ENCODE data around the gene KCNE2.

KCNE2 gene, protein sequence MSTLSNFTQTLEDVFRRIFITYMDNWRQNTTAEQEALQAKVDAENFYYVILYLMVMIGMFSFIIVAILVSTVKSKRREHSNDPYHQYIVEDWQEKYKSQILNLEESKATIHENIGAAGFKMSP

DNA sequence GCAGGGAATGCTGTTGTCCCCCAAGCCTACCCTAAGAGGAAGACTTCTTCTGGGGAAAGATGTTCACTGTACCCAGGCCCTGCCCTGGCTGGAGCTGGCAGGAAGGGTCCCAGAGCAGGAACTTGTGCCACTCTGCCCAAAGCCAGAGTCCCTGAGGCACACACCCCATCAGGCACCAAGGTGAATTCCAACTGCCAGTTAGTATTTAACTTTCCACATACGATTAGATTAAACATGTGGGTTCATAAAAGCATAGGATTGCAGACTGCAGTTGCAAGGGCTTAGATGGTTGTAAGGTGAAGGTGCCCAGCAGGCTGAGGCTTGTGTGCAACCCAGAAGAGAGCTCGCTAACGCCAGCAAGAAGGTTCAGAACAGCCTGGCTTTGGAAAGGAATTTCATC is at the start of gene KCNE2:
Gene KCNE2, plus strand, starts transcription at position 274 of the 400 bp plus-strand sequence. CDS start 6,473 bp downstream, outside the sequence.
- H3K27ac ChIP-seq (ENCODE audit: low read depth, low read length) = no peak within 1 kb of the TSS
- peaks cover 0 to 5% (median 0%) of the 10 kb centered on the region in 5 donors for H3K27me3 ChIP-seq (ENCODE audit: control insufficient read depth in 5 of 5, insufficient read depth in 4 of 5, low read length in 5 of 5)
- no peak within 1 kb of the TSS for H3K4me3 ChIP-seq (ENCODE audit: low read depth in 1 of 5, low read length in 5 of 5)
- peaks cover 0 to 7% (median 5%) of the 10 kb centered on the region in 5 donors for H3K4me1 ChIP-seq (ENCODE audit: control insufficient read depth in 5 of 5, insufficient read depth in 5 of 5, low read length in 5 of 5)
- no peaks in the 10 kb centered on the region for H3K9me3 ChIP-seq (ENCODE audit: control insufficient read depth in 5 of 5, low read length in 5 of 5)
- H3K9ac ChIP-seq (ENCODE audit: low read length in 5 of 5) = no peak within 1 kb of the TSS
- H3K36me3 ChIP-seq (ENCODE audit: control insufficient read depth in 5 of 5, insufficient read depth in 5 of 5, low read length in 5 of 5) = no peaks in the 10 kb centered on the region

- Histone ChIP-seq H3K27me3 (ENCODE audit: control insufficient read depth in 5 of 5, insufficient read depth in 4 of 5, low read length in 5 of 5) (no peaks in the 10 kb centered on the region), H3K27ac (ENCODE audit: low read depth, low read length) (no peak overlapping the region), H3K4me3 (ENCODE audit: low read depth in 1 of 5, low read length in 5 of 5) (no peak overlapping the region), H3K9ac (ENCODE audit: low read length in 5 of 5) (no peak overlapping the region), H3K9me3 (ENCODE audit: control insufficient read depth in 5 of 5, low read length in 5 of 5) (peaks cover 0 to 5% (median 3%) of the 10 kb centered on the region in 5 donors), H3K4me1 (ENCODE audit: control insufficient read depth in 5 of 5, insufficient read depth in 5 of 5, low read length in 5 of 5) (peaks cover 0 to 13% (median 0%) of the 10 kb centered on the region in 5 donors), H3K36me3 (ENCODE audit: control insufficient read depth in 5 of 5, insufficient read depth in 5 of 5, low read length in 5 of 5) (no peaks in the 10 kb centered on the region)
Observed at GRCh38 chr21:34319585-34319984, 44.2 kb upstream of the KCNE2 start.

DNA sequence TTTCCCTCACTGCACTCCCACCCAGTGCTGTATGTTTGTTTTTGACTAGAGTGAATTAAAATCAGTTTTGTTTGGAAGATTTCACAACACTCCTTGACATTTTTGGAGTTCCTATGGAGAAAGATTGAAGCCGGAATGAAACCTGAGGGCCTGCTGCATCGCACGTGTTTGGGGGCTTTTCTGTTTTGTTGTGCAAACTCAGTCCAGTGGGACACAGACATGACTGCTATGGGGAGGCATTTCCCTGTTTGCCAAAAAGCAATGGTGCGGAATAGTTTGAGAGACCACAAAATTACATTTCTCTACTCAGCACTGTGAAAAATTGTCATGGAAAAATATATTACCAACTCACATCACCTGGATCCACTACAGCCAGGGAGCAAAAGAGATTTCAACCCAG is 43.8 kb upstream of the KCNE2 start:
- H3K27ac ChIP-seq (ENCODE audit: low read depth, low read length) = no peak overlapping the region
- no peaks in the 10 kb centered on the region for H3K36me3 ChIP-seq (ENCODE audit: control insufficient read depth in 5 of 5, insufficient read depth in 5 of 5, low read length in 5 of 5)
- H3K9ac ChIP-seq (ENCODE audit: low read length in 5 of 5) = no peak overlapping the region
- no peaks in the 10 kb centered on the region for H3K27me3 ChIP-seq (ENCODE audit: control insufficient read depth in 5 of 5, insufficient read depth in 4 of 5, low read length in 5 of 5)
- peaks cover 0 to 13% (median 0%) of the 10 kb centered on the region in 5 donors for H3K4me1 ChIP-seq (ENCODE audit: control insufficient read depth in 5 of 5, insufficient read depth in 5 of 5, low read length in 5 of 5)
- H3K4me3 ChIP-seq (ENCODE audit: low read depth in 1 of 5, low read length in 5 of 5) = no peak overlapping the region
- H3K9me3 ChIP-seq (ENCODE audit: control insufficient read depth in 5 of 5, low read length in 5 of 5) = peaks cover 0 to 5% (median 3%) of the 10 kb centered on the region in 5 donors

- no peak overlapping the region for H3K27ac ChIP-seq (ENCODE audit: low read depth, low read length)
- no peaks in the 10 kb centered on the region for H3K36me3 ChIP-seq (ENCODE audit: control insufficient read depth in 5 of 5, insufficient read depth in 5 of 5, low read length in 5 of 5)
- H3K9ac ChIP-seq (ENCODE audit: low read length in 5 of 5) = no peak overlapping the region
- no peaks in the 10 kb centered on the region for H3K27me3 ChIP-seq (ENCODE audit: control insufficient read depth in 5 of 5, insufficient read depth in 4 of 5, low read length in 5 of 5)
- H3K4me3 ChIP-seq (ENCODE audit: low read depth in 1 of 5, low read length in 5 of 5) = no peak overlapping the region
- no peaks in the 10 kb centered on the region for H3K9me3 ChIP-seq (ENCODE audit: control insufficient read depth in 5 of 5, low read length in 5 of 5)
- H3K4me1 ChIP-seq (ENCODE audit: control insufficient read depth in 5 of 5, insufficient read depth in 5 of 5, low read length in 5 of 5) = peaks cover 0 to 11% (median 0%) of the 10 kb centered on the region in 5 donors
Observed at GRCh38 chr21:34330055-34330454, 33.8 kb upstream of the KCNE2 start.

DNA sequence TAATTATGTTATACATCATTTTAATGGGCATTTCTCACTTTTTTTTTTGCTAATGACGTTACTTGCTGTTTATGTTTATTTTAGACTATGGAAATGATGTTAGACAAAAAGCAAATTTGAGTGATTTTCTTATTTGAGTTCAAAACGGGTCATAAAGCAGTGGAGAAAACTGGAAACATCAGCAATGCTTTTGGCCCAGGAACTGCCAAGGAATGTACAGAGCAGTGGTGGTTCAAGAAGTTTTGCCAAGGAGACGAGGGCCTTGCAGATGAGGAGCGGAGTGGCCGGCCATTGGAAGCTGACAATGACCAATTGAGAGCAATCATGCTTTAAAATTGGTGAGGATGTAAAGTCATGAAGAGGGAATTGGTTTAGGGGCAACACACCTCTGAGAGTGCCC is 32.1 kb upstream of the KCNE2 start:
- Histone ChIP-seq H3K4me3 (ENCODE audit: low read depth in 1 of 5, low read length in 5 of 5) (no peak overlapping the region), H3K36me3 (ENCODE audit: control insufficient read depth in 5 of 5, insufficient read depth in 5 of 5, low read length in 5 of 5) (no peaks in the 10 kb centered on the region), H3K4me1 (ENCODE audit: control insufficient read depth in 5 of 5, insufficient read depth in 5 of 5, low read length in 5 of 5) (peaks cover 0 to 17% (median 6%) of the 10 kb centered on the region in 5 donors), H3K9me3 (ENCODE audit: control insufficient read depth in 5 of 5, low read length in 5 of 5) (no peaks in the 10 kb centered on the region), H3K27me3 (ENCODE audit: control insufficient read depth in 5 of 5, insufficient read depth in 4 of 5, low read length in 5 of 5) (no peaks in the 10 kb centered on the region), H3K9ac (ENCODE audit: low read length in 5 of 5) (no peak overlapping the region), H3K27ac (ENCODE audit: low read depth, low read length) (no peak overlapping the region)

DNA sequence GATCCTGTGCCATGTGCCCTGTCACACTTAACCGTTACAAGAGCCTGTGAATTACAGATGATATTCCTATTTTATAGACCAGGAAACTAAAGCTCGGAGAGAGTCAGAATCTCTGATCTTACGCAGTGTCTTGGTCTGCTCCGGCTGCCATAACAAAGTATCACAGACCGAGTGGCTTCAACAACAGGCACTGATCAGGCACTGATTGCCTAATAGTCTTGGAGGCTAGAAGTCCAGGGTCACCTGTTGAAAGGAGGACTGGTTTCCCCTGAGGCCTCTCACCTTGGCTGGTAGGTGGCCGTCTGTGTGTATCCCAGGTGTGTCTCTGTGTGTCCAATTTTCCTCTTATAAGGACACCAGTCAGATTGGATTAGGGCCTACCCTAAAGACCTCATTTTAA is 31.5 kb upstream of the KCNE2 start:
- H3K4me3 ChIP-seq (ENCODE audit: low read depth in 1 of 5, low read length in 5 of 5) = no peak overlapping the region
- no peaks in the 10 kb centered on the region for H3K36me3 ChIP-seq (ENCODE audit: control insufficient read depth in 5 of 5, insufficient read depth in 5 of 5, low read length in 5 of 5)
- H3K9ac ChIP-seq (ENCODE audit: low read length in 5 of 5) = no peak overlapping the region
- H3K27me3 ChIP-seq (ENCODE audit: control insufficient read depth in 5 of 5, insufficient read depth in 4 of 5, low read length in 5 of 5) = no peaks in the 10 kb centered on the region
- no peak overlapping the region for H3K27ac ChIP-seq (ENCODE audit: low read depth, low read length)
- H3K4me1 ChIP-seq (ENCODE audit: control insufficient read depth in 5 of 5, insufficient read depth in 5 of 5, low read length in 5 of 5) = peaks cover 0 to 23% (median 13%) of the 10 kb centered on the region in 5 donors
- H3K9me3 ChIP-seq (ENCODE audit: control insufficient read depth in 5 of 5, low read length in 5 of 5) = no peaks in the 10 kb centered on the region

GRCh38 chr21:34333121-34333739 is 30.6 kb upstream of the KCNE2 start:
- no peak overlapping the region for H3K4me3 ChIP-seq (ENCODE audit: low read depth in 1 of 5, low read length in 5 of 5)
- no peaks in the 10 kb centered on the region for H3K9me3 ChIP-seq (ENCODE audit: control insufficient read depth in 5 of 5, low read length in 5 of 5)
- H3K9ac ChIP-seq (ENCODE audit: low read length in 5 of 5) = no peak overlapping the region
- no peak overlapping the region for H3K27ac ChIP-seq (ENCODE audit: low read depth, low read length)
- no peaks in the 10 kb centered on the region for H3K27me3 ChIP-seq (ENCODE audit: control insufficient read depth in 5 of 5, insufficient read depth in 4 of 5, low read length in 5 of 5)
- peaks cover 0 to 26% (median 14%) of the 10 kb centered on the region in 5 donors for H3K4me1 ChIP-seq (ENCODE audit: control insufficient read depth in 5 of 5, insufficient read depth in 5 of 5, low read length in 5 of 5)
- H3K36me3 ChIP-seq (ENCODE audit: control insufficient read depth in 5 of 5, insufficient read depth in 5 of 5, low read length in 5 of 5) = no peaks in the 10 kb centered on the region

- H3K27me3 ChIP-seq (ENCODE audit: control insufficient read depth in 5 of 5, insufficient read depth in 4 of 5, low read length in 5 of 5) = no peaks in the 10 kb centered on the region
Observed at GRCh38 chr21:34335316-34335715, 28.5 kb upstream of the KCNE2 start.

DNA sequence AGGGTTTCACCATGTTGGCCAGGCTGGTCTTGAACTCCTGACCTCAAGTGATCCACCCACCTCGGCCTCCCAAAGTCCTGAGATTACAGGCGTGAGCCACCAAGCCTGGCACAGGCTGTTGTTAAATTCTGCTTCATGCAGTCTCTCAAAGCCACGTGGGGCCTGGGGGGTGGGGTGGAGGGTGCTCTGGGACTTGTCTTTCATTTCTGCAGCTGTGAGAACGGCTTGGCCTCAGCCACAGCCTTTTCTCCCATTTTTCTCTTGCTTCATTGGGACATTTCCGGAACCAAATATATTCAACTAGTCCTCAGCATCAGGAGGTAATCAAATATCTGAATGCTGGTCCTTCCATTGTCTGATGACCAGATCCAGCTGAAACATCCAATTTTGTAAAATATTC is 27.6 kb upstream of the KCNE2 start:
- Histone ChIP-seq H3K27me3 (ENCODE audit: control insufficient read depth in 5 of 5, insufficient read depth in 4 of 5, low read length in 5 of 5) (no peaks in the 10 kb centered on the region), H3K9me3 (ENCODE audit: control insufficient read depth in 5 of 5, low read length in 5 of 5) (no peaks in the 10 kb centered on the region), H3K4me1 (ENCODE audit: control insufficient read depth in 5 of 5, insufficient read depth in 5 of 5, low read length in 5 of 5) (peaks cover 0 to 17% (median 14%) of the 10 kb centered on the region in 5 donors), H3K36me3 (ENCODE audit: control insufficient read depth in 5 of 5, insufficient read depth in 5 of 5, low read length in 5 of 5) (no peaks in the 10 kb centered on the region), H3K9ac (ENCODE audit: low read length in 5 of 5) (no peak overlapping the region), H3K4me3 (ENCODE audit: low read depth in 1 of 5, low read length in 5 of 5) (no peak overlapping the region), H3K27ac (ENCODE audit: low read depth, low read length) (no peak overlapping the region)

More at GRCh38 chr21:34335316-34335715, 28.5 kb upstream of the KCNE2 start:
- Histone ChIP-seq H3K4me3 (ENCODE audit: low read depth in 1 of 5, low read length in 5 of 5) (no peak overlapping the region), H3K9ac (ENCODE audit: low read length in 5 of 5) (no peak overlapping the region), H3K9me3 (ENCODE audit: control insufficient read depth in 5 of 5, low read length in 5 of 5) (no peaks in the 10 kb centered on the region), H3K36me3 (ENCODE audit: control insufficient read depth in 5 of 5, insufficient read depth in 5 of 5, low read length in 5 of 5) (no peaks in the 10 kb centered on the region), H3K27ac (ENCODE audit: low read depth, low read length) (no peak overlapping the region), H3K4me1 (ENCODE audit: control insufficient read depth in 5 of 5, insufficient read depth in 5 of 5, low read length in 5 of 5) (peaks cover 0 to 26% (median 14%) of the 10 kb centered on the region in 5 donors)

DNA sequence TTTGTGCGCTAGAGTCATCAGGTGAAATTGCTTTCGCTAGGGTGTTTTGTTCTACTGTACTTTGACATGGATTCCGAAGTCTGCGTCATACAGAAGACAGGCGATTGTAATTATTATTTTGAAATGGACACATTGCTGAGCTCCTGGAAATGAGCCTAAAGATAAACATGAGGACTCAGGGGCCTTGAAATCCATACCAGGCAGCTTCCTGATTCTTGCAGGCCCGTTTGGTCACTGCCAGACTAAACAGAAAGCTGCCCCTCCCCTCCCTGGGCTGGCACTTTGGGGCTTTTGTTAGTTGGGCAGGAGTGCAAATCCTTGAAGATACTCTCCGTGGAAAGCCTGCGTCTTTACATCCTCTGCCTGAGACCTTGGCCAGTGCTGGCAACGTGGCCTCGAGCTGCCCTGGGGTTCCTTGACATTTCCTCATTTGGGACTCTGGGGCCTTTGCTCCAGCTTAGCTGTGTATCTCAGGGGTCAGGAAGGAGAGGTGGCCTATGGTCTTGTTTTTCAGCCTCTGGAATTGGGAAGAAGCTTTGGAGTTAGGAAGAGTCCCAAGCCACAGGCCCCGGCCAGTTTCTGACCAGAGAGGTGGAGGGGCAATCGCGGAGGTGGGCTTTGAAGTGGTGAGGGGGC is 26.9 kb upstream of the KCNE2 start:
- no peak overlapping the region for H3K9ac ChIP-seq (ENCODE audit: low read length in 5 of 5)
- H3K27ac ChIP-seq (ENCODE audit: low read depth, low read length) = peak overlapping the region; percentile 59
- peaks cover 0 to 16% (median 14%) of the 10 kb centered on the region in 5 donors for H3K4me1 ChIP-seq (ENCODE audit: control insufficient read depth in 5 of 5, insufficient read depth in 5 of 5, low read length in 5 of 5)
- no peak overlapping the region for H3K4me3 ChIP-seq (ENCODE audit: low read depth in 1 of 5, low read length in 5 of 5)
- no peaks in the 10 kb centered on the region for H3K27me3 ChIP-seq (ENCODE audit: control insufficient read depth in 5 of 5, insufficient read depth in 4 of 5, low read length in 5 of 5)
- H3K9me3 ChIP-seq (ENCODE audit: control insufficient read depth in 5 of 5, low read length in 5 of 5) = no peaks in the 10 kb centered on the region
- H3K36me3 ChIP-seq (ENCODE audit: control insufficient read depth in 5 of 5, insufficient read depth in 5 of 5, low read length in 5 of 5) = no peaks in the 10 kb centered on the region
